GM19023 (cell line): Measurements from ENCODE around the gene ZNF780B.
"Not testable (repeated sequence)": the region's sequence is repeated elsewhere in the genome, so short reads cannot be mapped to it uniquely, and the experiment has no call there.

Experiments used
- ATAC-seq: cut with Tn5 transposase; IDR thresholded peaks from one replicate; pipeline ENCODE4 v1.9.1; 2021; ENCODE audit warnings: mild to moderate bottlenecking, moderate library complexity; ENCODE audit not compliant: unreplicated experiment

ZNF780B gene

DNA sequence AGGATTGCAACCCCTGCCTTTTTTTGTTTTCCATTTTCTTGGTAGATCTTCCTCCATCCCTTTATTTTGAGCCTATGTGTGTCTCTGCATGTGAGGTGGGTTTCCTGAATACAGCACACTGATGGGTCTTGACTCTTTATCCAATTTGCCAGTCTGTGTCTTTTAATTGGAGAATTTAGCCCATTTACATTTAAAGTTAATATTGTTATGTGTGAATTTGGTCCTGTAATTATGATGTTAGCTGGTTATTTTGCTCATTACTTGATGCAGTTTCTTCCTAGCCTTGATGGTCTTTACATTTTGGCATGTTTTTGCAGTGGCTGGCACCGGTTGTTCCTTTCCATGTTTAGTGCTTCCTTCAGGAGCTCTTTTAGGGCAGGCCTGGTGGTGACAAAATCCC lies 14.3 kb downstream of the ZNF780B start:
- ATAC-seq: not testable (repeated sequence)

DNA sequence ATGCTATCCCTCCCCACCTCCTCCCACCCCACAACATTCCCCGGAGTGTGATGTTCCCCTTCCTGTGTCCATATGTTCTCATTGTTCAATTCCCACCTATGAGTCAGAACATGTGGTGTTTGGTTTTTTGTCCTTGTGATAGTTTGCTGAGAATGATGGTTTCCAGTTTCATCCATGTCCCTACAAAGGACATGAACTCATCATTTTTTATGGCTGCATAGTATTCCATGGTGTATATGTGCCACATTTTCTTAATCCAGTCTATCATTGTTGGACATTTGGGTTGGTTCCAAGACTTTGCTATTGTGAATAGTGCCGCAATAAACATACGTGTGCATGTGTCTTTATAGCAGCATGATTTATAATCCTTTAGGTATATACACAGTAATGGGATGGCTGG lies 18.0 kb downstream of the ZNF780B start:
- not testable (repeated sequence) for ATAC-seq

DNA sequence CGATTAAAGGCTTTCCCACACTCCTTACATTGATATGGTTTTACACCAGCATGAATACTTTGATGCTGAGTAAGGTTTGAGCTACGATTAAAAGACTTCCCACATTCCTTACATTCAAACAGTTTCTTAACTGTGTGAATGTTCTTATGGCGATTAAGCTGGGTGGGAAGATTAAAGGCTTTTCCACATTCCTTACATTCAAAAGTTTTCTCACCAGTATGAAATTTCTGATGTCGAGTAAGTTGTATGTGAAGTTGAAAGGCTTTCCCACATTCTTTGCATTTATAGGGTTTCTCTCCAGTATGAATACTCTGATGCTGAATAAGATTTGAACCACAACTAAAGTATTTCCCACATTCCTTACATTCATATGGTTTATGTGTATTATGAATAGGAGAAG lies 20.0 kb downstream of the ZNF780B start:
- ATAC-seq: no peak

DNA sequence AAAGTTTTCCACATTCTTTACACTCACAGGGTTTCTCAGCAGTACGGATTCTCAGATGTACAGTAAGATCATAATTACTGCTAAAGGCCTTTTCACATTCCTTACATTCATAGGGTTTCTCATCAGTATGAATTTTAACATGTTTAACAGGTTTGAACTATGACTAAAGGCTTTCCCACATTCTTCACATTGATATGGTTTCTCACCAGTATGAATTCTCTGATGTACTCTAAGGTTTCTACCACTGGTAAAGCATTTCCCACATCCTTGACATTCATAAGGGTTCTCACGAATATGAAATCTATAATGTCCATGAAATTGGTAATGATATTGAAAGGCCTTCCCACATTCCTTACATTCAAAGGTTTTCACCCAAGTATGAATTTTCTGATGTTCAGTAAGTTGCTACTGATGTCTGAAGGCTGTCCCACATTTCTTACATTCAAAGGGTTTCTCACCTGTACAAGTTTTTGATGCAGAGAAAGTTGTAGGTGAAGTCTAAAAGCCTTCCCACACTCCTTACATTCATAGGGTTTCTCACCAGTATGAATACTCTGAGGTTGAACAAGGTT lies 22.0 kb downstream of the ZNF780B start:
- ATAC-seq: no peak

DNA sequence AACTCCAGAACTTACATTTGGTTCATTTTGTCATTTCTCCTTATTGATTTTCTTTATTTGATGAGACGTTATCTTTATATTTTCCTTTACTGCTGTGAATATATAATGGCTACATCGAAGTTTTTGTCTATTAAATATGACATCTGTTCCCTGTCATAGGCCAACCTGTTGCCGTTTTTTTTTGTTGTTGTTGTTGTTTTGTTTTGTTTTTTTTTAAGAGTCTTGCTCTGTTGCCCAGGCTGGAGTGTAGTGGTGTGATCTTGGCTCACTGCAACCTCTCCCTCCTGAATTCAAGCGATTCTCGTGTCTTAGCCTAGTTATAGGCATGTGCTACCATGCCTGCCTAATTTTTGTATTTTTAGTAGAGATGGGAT lies 29.4 kb downstream of the ZNF780B start:
- ATAC-seq: no peak

DNA sequence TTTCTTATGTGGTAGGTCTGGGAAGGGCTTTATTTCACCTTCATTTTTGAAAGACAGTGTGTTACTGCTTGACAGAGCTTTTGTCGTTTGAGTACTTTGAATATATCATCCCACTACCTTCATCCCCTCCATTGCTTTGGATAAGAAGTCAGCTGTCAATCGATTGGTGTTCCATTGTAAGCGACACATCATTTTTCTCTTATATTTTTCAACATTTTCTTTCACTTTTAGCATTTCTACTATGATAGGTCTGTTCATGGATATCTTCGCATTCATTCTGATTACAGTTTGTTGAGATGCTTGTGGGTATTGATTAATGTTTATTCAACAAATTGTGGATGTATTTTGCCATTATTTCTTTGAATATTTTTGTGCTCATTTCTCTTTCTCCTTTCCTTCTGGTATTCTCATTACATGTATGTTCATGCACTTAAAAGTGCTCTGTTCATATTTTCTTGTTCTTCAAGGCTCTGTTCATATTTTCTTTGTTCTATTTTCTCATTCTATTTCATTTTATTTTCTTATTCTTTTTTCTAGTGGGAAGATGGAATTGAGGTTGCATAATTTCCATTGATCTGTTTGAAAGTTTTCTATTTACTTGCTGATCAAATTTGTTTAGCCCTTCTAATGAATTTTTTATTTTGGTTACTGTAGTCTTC lies 30.0 kb downstream of the ZNF780B start:
- ATAC-seq: no peak

DNA sequence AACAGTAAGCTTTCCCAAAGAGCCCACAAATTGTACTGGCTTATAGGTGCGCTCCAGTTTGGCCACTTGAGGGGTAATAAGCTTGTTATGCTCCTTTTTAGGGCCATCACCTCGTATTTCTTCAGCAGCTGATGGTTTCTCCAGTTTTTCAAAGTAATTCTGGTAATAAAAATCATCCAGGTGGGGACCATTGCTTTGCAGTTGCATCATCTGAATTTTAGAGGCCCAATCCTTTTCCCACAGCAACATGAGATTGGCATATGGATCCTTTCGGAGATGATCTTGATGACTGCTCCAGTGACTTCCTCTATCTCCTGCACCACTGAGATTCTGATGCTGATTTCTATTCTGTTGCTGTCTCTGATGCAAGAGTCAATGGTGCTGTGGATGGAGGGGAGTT lies 32.1 kb downstream of the ZNF780B start:
- no peak for ATAC-seq

DNA sequence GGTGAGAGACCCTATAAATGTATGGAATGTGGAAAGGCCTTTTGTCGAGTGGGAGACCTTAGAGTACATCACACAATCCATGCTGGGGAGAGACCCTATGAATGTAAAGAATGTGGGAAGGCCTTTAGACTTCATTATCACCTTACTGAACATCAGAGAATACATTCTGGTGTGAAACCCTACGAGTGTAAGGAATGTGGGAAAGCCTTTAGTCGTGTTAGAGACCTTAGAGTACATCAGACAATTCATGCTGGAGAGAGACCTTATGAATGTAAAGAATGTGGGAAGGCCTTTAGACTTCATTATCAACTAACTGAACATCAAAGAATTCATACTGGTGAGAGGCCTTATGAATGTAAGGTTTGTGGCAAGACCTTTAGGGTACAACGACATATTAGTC lies 42.0 kb downstream of the ZNF780B start:
- no peak for ATAC-seq

DNA sequence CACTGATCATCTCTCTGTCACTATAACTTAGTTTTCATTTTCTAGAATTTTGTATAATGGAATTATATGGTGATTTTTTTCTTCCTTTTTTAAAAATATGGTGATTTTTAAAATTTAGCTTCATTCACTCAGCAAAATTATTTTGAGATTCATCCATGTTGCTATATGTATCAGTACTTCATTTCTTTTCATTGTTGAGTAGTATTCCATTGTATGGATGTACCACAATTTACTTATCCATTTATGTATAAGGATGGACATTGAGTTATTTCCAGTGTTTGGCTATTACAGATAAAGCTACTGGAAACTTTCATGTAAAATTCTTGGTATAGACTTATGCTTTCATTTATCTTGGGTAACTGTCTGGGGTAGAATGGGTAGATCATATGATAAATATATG lies 46.4 kb downstream of the ZNF780B start:
- no peak for ATAC-seq

DNA sequence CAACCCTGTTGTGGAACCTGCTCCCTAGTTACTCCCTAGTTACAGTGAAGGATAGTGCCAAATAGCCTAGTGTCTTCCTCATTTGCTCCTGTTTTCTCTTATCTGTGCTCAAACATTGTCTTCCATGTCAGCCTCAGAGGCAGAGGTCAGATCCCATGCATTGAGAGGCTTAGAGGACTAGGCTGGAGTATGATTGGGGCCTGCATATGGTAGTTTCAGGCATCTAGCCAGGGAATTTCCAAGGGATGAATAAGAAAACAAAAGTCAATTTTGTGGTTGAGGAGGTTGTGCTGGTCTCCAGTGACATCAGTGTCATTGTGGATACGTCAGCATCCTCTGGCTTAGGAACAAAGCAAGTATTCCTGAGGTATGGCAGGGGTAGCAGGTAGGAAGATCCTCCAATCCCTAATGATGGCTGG lies 49.7 kb downstream of the ZNF780B start:
- ATAC-seq: no peak

DNA sequence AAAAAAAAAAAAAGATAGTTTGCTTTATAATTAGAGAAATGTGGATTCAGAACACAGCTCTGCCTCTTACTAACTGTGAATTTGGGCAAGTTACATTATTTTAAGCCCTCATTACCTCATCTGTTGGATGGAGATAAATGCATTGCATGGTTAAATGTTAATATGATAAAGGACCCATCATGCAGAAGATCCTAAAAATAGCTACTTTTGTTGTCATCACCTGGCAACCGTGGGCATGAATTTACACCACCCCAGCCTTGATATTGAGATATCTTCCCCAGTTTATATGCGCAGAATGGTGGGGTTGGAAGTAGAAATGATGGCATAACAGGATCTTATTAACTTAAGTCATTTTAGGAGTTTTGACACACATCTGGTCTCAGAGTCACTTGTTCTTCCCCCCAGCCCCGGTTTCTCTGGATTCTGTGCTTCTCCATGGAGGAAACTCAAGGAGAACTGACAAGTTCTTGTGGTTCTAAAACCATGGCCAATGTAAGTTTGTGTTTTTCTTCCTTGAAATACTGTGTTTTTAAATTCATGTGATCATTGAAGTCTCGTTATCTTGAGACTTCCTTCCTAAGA lies 50.2 kb downstream of the ZNF780B start:
- ATAC-seq: no peak

DNA sequence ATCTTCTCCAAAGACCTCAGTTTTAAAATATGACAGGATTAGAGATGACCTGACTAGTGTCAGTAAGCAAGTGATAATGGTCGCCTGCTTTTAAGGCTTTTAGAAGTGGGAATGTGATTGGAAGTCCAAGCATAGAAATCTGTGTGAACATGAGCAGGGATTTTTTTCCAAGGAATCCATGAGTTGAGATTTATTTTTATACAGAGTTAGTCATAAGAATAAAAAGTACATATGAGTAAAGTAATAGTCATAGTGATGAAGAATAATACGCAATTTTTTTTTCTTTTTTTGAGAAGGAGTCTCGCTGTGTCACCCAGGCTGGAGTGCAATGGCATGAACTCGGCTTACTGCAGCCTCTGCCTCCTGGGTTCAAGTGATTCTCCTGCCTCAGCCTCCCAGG lies 57.5 kb downstream of the ZNF780B start:
- no peak for ATAC-seq

DNA sequence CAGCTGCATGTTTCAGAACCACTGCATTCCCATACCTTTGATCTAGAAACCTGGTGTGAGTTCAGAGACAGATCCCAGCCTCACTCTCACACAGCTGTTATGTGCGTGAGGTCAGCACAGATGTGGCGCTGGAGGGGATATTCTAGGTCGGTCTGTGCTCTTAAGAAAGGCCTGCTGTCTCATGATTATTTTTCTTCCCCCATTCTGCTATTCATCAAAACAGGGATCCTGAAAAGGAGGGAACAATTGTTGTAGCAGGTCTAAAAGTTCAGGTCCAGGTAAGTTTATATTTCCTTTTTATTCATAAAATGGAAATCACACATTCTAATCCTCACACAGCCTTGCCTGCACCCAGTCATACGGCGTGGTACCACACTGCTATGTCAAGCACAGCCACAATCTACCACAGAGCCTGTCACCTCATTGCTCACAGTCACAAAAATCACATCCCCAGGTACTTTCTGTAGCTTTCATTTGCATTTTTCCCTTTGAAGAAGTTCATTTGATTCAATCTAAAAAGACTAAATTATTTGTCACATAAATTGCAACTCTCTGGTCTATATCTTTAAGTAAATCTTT lies 58.3 kb downstream of the ZNF780B start:
- no peak for ATAC-seq

DNA sequence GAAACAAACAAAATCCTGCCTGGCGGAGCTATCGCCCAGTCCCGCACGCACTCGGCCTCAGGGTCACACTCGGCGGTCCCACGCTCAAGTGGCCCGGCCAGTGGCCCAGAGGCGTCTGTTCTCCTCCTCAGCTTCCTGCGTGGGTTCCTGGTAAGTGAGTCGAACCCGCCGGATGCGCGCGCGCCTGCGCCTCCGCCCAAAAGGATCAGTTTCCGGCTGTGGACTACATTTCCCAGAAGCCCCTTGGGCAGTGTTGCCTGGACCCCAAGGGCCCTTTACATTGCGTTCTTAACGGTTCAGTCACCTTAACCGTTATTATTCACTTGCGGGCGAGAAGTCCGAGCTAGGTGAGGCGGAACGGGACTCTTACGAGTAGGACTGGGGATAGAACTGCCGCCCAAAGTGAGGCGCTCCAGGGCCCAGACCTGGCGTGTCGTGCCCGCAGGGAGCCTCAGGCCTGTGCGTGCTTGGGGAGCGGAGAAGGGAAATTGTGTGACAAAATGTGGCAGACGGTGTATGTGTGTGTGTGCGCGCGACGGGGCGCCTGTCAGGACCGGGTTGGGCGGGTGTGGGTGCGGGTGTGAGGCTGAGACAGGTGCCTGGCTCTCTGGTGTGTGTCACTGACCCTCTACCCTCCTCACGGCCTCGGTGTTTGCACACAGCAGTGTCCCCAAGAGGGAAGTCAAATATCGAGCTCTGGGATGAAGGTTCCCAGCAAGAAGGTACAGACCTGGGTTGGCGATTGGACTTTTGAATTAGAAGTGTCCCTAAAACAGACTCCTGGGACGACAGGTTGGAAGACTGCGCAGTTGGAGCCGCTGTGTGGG lies 59.0 kb downstream of the ZNF780B start, which contains the start of gene ZNF546:
TSS of gene ZNF546 (plus strand) at position 250 of the 827 bp plus-strand sequence. CDS start 1,267 bp downstream, outside the sequence.
- peak; percentile 80 for ATAC-seq

DNA sequence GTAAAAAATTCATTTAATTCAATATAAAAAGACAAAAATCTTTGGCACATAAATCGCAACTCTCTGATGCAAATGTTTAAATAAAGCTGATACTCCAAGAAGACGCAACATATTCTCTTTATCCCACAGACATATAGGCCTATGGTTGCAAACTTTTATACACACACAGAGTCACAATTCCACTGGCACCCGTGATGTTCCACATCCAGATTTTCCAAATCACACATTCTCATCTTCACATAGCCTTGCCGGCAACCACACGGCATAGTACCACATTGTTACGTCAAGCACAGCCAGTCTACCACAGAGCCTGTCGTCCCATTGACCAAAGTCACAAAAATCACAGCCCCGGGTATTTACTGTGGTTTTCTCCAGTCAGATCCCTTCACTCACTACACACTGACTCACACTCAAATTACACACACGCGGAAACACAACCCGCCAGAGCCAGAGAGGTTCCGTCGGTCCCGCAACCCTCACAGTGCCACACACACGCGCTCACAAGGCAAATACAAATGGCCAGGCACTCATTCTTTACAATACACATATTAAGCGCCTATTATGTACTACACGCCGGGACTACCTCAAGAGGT lies 59.7 kb downstream of the ZNF780B start:
- peak; percentile 36 for ATAC-seq

DNA sequence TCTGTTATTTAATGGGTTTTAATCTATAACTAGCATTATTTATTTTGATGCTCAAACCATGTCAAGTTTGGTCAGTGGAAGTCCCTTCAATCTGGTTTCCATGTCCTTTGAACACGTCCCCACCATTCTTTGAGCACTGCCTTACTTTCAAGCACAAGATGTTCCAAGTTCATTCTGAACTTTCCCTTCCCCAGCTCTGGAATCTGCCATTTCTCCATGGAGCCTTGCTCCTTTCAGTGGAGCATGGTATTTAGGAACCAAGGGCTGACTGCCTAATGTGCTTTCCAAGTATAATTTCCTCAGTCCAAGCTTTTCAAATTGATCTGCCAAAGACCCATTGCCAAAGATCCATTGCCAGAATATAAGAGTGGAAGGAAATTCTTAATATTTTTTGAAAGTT lies 60.2 kb downstream of the ZNF780B start:
- no peak for ATAC-seq

DNA sequence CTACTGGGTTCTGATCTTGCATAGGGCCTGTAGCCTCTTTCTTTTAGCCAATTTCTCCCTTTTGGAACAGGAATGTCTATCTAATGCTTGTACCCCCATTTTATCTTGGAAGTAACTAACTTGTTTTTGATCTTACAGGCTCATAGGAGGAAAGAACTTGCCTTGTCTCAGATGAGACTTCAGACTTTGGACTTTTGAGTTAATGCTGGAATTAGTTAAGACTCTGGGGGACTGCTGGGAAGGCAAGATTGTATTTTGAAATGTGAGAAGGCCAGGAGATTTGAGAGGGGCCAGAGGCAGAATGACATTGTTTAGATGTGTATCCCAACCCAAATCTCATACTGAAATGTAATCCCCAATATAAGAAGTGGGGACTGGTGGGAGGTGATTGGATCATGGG lies 61.7 kb downstream of the ZNF780B start:
- ATAC-seq: no peak

DNA sequence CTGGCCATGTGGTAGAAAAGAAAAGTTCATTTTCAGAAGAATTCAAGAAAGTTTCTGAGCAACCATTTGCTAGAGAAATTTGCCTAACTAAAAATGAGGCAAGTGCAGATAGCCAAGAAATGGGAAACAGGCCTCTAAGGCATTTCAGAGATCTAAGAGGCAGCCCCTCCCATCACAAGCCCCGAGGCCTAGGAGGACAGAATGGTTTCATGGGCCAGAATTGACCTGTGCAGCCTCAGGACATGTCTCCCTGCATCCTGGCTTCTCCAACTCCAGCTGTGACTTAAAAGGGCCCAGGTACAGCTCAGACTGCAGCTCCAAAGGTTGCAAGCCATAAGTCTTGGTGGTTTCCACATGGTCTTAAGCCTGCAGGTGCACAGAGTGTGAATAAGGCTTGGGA lies 62.4 kb downstream of the ZNF780B start:
- no peak for ATAC-seq

DNA sequence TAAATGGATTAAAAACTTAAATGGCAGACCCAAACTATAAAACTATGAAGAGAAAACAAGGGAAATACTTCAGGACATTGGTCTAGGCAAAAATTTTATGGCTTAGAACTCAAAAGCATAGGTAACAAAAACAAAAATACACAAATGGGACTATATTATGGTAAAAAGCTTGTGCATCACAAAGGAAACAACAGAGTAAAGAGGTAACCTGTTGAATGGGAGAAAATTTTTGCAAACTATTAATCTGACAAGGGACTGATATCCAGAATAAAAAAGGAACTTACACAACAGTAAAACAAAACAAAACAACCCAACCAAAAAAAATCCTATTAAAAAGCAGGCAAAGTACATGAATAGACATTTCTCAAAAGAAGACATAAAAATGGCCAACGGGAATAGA lies 68.4 kb downstream of the ZNF780B start:
- no peak for ATAC-seq

DNA sequence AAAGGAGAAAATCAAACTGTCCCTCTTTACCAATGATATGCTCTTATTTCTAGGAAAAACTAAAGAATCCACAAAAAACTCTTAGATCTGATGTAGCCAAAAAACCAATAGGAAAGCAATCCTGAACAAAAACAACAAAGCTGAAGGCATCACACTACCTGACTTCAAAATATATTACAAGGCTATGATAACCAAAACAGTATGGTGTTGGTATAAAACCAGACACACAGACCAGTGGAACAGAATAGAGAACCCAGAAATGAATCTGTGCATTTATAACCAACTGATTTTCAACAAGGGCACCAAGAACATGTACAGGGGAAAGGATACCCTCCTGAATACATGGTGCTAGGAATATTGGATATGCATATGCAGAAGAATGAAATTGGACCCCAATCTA lies 68.9 kb downstream of the ZNF780B start:
- no peak for ATAC-seq

DNA sequence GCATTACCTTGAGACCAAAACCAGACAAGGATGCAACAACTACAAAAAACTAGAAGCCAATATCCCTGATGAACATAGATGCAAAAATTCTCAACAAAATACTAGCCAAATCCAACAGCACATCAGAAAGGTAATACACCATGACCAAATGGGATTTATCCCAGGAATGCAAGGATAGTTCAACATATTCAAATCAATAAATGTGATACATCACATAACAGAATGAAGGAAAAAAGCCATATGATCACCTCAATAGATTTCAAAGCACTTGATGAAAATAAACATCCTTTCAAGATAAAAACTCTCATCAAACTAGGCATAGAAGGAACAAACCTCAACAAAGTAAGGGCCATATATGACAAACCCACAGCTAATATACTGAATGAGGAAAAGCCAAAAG lies 69.4 kb downstream of the ZNF780B start:
- no peak for ATAC-seq
